H1 (cell line): ENCODE measurements around the gene BCL2L12. TPM values are rescaled to one million over a fixed set of nuclear protein-coding genes. Genes with fewer than 3 reads are reported as not detected.

Source experiments
- CEBPB ChIP-seq: IDR thresholded peaks from 2 replicates; pipeline ENCODE4 v1.6.1; 2012; ENCODE audit warnings: low read depth, low read length
- CTCF ChIP-seq, 3 experiments: IDR thresholded peaks; 1 replicate in 2 of 3; 2 replicates in 1 of 3; pipeline versions ENCODE4 v1.5.1 to v1.6.1; 2011; ENCODE audit warnings: low read length in 3 of 3, mild to moderate bottlenecking in 3 of 3, inconsistent platforms in 2 of 3, low read depth in 1 of 3, moderate library complexity in 1 of 3; ENCODE audit not compliant: insufficient read depth in 1 of 3; ENCODE audit errors: control extremely low read depth in 1 of 3
- JUND ChIP-seq: IDR thresholded peaks from 2 replicates; pipeline ENCODE4 v1.6.1; 2011; ENCODE audit warnings: mild to moderate bottlenecking, improper control_type of control experiment, low read length
- KDM1A ChIP-seq: fragments of 200-600, 300-600 bp; sonication (generic); IDR thresholded peaks from 2 replicates; pipeline ENCODE4 v1.7.1; 2016; ENCODE audit warnings: mild to moderate bottlenecking, low read length, borderline replicate concordance
- NRF1 ChIP-seq: IDR thresholded peaks from 2 replicates; pipeline ENCODE4 v1.6.1; 2011; ENCODE audit warnings: mild to moderate bottlenecking, low read depth, low read length, improper control_type of control experiment
- RXRA ChIP-seq: IDR thresholded peaks from 2 replicates; pipeline ENCODE4 v1.6.1; 2011; ENCODE audit warnings: low read depth, mild to moderate bottlenecking, low read length, moderate library complexity; ENCODE audit not compliant: insufficient read depth
- SP4 ChIP-seq: IDR thresholded peaks from 2 replicates; pipeline ENCODE4 v1.6.1; 2012; ENCODE audit warnings: low read length, inconsistent platforms
- TAF7 ChIP-seq: optimal IDR thresholded peaks from 2 replicates; pipeline ENCODE3; 2011; ENCODE audit warnings: low read depth, mild to moderate bottlenecking, inconsistent platforms, low read length, moderate library complexity, borderline replicate concordance
- polyA plus RNA-seq, 7 experiments: library from polyadenylated mRNA; depleted of rRNA in 3 of 7; stranded (reverse) in 5 of 7; unstranded in 2 of 7; fragments of >200 nt in 5 of 7; fragments of 200-250 nt in 2 of 7; gene quantifications; 1 replicate in 5 of 7; 2 replicates in 1 of 7; 4 replicates in 1 of 7; pipeline versions ENCODE4 v1.2.1 to v1.2.3, GENCODE V29; 2011 to 2013; ENCODE audit warnings: missing spikeins in 2 of 7, mixed read lengths in 2 of 7
- total RNA-seq: library from RNA; stranded (reverse); fragmentation: NEBNext Ultra II Directional; extraction: Animal tissue kit (Norgen Biotek cat#: 25700); gene quantifications from 2 replicates; pipeline ENCODE4 v1.2.1, GENCODE V29; 2021

BCL2L12 gene
- total and polyA plus RNA-seq, 2 of the 8 experiments (the other 6 are each of a cell fraction or from before 2014, with no cell fraction given): 126 to 209 TPM

GRCh38 chr19:49712397-49712859 is 46.7 kb downstream of the BCL2L12 start (continued):
- TF ChIP-seq RXRA (no peak), CTCF (IDR thresholded peaks at IDR 0.05; ENCODE audit: control extremely low read depth in 1 of 3, insufficient read depth in 1 of 3, low read depth in 1 of 3, low read length in 3 of 3) (no peak), JUND (no peak), SP4 (no peak), KDM1A (no peak), TAF7 (no peak), CEBPB (no peak), NRF1 (no peak)
